ENCODE results near the gene GSK3A.

The GSK3A gene

DNA sequence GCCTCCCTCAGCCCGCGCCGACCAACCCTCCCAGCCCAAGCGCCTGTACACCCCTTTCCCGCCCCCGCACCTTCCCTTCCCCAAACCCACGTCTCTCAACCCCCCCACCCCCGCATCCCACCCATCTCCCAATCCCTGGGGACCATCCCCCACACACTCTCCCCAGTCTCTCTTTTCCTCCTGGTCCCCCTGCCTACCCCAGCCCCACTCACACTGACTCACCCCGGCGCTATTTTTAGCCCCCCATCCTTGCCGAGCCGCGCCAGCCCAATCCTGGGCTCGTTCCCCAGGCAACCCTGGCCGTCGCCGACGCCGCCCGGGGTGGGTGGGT lies 38.4 kb upstream of the GSK3A start:
- DNase-seq (ENCODE audit: low read depth), result no peak

- DNase-seq (ENCODE audit: low read depth), result peak; percentile 78
Measured at GRCh38 chr19:42279902-42280814, 37.8 kb upstream of the GSK3A start.

GRCh38 chr19:42279155-42279901 lies 36.9 kb upstream of the GSK3A start:
- DNase-seq (ENCODE audit: low read depth), result no peak

GRCh38 chr19:42278452-42279154 lies 36.2 kb upstream of the GSK3A start:
- DNase-seq (ENCODE audit: low read depth), result no peak

- no peak for DNase-seq (ENCODE audit: low read depth)
Measured at GRCh38 chr19:42277821-42278451, 35.5 kb upstream of the GSK3A start.

DNA sequence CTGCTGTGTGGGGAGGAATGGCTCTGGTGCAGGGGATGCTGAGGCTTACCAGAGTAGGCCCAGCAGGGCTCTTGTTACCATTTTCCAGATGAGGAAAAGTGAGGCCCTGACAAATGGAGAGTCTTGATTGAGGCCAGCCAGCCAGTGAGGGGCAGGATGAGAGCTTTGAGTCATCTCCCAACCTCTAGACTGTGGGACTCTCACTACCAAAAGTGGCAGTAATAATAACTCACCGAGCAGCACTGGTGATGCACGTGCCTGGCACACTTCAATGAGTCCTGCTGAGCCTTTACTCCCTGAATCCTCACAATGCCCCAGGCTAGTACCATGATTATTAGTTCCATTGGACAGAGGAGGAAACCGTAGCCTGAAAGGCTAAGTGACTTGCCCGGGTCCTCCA lies 34.4 kb upstream of the GSK3A start:
- no peak for DNase-seq (ENCODE audit: low read depth)

DNA sequence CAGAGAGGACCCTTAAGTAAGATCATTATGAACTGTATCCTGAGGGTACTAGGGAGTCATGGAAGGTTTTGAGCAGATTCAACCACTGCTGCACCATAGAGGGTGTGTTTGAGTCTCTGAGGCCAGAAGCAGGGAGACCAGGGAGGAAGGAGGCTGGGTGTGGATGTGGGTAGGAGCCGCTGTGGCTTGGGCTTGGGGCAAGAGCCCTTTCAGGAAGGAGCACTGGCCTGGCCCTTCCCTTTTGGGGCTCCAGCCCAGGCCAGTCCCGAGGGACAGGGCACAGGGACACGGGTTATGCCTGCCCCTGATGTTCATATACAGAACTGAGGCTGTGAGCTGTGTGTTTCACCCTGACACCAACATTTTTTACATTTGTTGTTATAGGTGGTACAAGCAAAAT lies 33.9 kb upstream of the GSK3A start:
- no peak for DNase-seq (ENCODE audit: low read depth)

GRCh38 chr19:42275517-42275916 lies 33.1 kb upstream of the GSK3A start:
- DNase-seq (ENCODE audit: low read depth), result no peak

DNA sequence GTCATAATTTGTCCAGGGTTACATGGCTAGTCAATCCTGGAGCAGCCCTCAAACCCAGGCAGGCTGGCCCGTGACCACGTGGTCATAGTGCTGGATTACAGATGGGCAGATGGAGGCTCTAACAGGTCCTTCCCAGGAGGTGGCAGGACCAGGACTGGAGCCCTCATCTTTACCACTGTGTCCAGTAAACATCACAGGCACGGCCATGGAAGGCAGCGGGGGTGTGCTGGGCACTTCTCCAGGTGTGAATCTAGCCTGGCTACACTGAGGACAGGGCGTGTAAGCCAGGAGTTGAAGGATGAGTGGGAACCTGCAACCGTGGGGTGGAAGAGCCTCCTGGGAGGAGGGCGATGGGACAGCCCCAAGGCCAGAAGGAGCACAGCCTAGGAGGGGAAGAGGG lies 32.7 kb upstream of the GSK3A start:
- no peak for DNase-seq (ENCODE audit: low read depth)

DNA sequence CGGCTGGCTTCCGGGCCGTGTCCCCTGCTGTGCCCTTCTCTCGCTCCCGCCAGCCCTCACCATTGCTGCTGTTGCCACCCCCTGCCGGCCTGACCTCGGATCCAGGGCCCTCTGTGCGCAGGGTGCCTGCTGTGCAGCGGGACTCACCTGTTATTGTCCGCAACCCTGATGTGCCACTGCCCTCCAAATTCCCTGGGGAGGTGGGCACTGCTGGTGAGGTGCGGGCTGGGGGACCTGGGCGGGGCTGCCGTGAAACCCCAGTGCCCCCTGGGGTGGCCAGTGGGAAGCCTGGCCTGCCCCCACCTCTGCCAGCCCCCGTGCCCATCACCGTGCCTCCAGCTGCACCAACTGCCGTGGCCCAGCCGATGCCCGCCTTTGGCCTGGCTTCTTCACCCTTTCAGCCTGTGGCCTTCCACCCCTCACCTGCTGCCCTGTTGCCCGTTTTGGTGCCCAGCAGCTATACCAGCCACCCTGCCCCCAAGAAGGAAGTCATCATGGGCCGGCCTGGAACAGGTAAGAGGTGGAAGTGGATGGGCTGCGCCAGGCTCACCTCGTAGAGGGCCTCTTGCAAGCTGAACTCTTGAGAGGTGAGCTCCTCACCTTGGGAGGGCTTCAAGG lies 31.8 kb upstream of the GSK3A start:
- no peak for DNase-seq (ENCODE audit: low read depth)

DNA sequence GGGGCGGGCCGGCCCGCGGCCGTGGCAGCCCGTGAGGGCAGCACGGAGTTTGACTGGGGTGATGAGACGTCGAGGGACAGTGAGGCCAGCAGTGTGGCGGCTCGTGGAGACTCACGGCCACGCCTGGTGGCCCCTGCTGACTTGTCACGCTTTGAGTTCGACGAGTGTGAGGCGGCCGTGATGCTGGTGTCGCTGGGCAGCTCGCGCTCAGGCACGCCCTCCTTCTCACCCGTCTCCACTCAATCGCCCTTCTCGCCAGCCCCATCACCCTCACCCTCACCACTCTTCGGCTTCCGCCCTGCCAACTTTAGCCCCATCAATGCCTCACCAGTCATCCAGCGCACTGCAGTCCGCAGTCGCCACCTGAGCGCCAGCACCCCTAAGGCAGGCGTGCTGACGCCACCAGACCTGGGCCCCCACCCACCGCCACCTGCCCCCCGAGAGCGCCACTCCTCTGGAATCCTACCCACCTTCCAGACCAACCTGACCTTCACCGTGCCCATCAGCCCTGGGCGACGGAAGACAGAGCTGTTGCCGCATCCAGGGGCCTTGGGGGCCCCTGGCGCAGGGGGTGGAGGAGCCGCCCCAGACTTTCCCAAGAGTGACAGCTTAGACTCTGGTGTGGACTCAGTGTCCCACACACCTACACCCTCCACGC lies 31.1 kb upstream of the GSK3A start:
- DNase-seq (ENCODE audit: low read depth), result no peak

DNA sequence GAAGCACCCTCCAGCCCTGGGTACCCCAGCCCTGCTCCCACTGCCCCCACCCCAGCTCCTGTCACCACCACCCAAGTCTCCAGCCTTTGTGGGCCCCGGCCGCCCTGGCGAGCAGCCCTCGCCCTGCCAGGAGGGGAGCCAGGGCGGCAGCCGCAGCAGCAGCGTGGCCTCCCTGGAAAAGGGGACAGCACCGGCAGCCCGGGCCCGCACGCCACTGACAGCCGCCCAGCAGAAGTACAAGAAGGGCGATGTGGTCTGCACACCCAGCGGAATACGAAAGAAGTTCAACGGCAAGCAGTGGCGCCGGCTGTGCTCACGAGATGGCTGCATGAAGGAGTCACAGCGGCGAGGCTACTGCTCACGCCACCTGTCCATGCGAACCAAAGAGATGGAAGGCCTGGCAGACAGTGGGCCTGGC lies 30.6 kb upstream of the GSK3A start:
- no peak for DNase-seq (ENCODE audit: low read depth)

DNA sequence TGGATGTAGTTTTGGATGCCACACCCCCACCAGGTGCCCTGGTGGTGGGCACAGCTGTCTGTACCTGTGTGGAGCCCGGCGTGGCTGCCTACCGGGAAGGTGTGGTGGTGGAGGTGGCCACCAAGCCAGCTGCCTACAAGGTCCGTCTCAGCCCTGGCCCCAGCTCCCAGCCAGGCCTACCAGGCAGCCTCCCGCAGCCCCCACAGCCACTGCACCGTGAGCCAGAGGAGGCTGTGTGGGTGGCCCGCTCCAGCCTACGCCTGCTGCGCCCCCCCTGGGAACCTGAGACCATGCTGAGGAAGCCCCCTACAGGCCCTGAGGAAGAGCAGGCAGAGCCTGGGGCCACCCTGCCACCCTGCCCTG lies 30.1 kb upstream of the GSK3A start:
- DNase-seq (ENCODE audit: low read depth), result no peak

DNA sequence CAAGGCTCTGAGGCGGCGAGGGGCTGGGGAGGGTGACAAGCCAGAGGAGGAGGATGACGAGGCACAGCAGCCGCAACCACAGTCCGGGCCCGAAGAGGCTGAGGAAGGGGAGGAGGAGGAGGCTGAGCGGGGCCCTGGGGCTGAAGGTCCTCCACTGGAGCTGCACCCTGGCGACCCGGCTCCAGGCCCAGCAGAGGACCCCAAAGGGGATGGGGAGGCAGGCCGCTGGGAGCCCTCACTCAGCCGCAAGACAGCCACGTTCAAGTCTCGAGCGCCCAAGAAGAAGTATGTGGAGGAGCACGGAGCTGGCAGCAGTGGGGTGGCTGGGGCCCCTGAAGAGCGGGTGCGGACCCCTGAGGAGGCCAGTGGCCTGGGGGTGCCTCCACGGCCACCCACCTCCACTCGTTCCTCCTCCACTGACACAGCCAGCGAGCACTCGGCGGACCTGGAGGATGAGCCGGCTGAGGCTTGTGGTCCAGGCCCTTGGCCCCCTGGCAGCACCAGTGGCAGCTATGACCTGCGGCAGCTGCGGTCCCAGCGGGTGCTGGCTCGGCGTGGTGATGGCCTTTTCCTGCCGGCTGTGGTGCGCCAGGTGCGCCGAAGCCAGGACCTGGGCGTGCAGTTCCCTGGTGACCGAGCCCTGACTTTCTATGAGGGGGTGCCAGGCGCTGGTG lies 29.6 kb upstream of the GSK3A start:
- no peak for DNase-seq (ENCODE audit: low read depth)

- no peak for DNase-seq (ENCODE audit: low read depth)
Measured at GRCh38 chr19:42271045-42271419, 28.6 kb upstream of the GSK3A start.

- DNase-seq (ENCODE audit: low read depth), result peak; percentile 57
Measured at GRCh38 chr19:42270346-42271044, 28.1 kb upstream of the GSK3A start.

GRCh38 chr19:42269478-42270345 lies 27.3 kb upstream of the GSK3A start:
- DNase-seq (ENCODE audit: low read depth), result no peak

DNA sequence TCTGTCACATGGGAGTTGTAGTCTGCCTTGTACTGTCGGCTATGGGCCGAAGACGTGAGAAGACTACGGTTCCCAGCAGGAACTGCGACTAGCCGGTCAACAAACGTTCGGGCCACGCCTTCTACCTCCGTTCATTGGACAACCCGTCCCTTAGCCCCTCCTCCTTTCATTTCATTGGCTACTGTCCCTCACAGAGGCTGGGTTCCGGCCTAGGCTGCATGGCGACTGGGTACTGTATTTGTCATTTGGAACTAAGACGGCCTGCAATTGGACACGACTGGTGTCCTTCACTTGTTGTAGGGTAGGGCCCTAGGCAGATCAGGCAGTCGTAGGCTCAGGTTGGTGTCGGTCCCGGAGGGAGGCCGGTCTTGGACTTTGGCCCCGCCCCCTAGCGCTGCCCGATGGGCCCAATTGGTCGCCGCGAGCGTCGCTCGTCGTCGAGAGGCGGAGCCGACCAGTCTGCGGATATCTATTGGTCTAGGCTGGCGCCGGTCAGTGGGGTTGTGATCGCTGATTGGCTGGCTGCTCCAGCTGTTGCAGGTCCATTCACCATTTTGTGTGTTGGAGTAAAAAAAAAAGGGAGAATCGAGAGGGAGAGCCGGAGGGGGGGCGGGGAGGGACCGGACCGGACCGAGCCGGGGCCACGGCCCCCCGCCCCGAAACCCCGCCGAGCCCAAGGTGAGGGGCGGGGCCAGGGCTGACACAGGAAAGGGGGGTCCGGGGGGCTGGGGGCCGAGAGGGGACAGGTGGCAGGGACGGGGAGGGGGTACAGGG lies 26.5 kb upstream of the GSK3A start, which contains the start of gene CIC:
Gene CIC (plus strand): TSS at position 549 of the 774 bp plus-strand sequence. CDS start 2,532 bp downstream, outside the sequence.
- peak; percentile 100 for DNase-seq (ENCODE audit: low read depth)

Data from amniotic epithelial cell (primary cell).